G401 (cell line): ENCODE data around the gene RPS18. TPM values are rescaled to one million over a fixed set of nuclear protein-coding genes. Genes with fewer than 3 reads are reported as not detected.
A peak's percentile ranks its signal among the peaks of the same experiment; 100 is the strongest.
"Not testable (repeated sequence)": the region's sequence is repeated elsewhere in the genome, so short reads cannot be mapped to it uniquely, and the experiment has no call there.

Source experiments
- DNase-seq: peaks from one replicate; pipeline ENCODE4 v3.0.0-alpha.2; 2015; ENCODE audit warnings: low spot score
- in situ Hi-C: cut with HindIII; loops from 2 replicates; pipeline ENCODE4 v1.10.0; 2016; ENCODE audit warnings: low sequenced_read_pairs, mixed read lengths
- total RNA-seq: library from RNA; depleted of rRNA; stranded (reverse); fragments of >200 nt; shearing (Covaris generic); gene quantifications from 2 replicates; pipeline ENCODE4 v1.2.3, GENCODE V29; 2014; rRNA removed

Gene RPS18
- total RNA-seq = 3,510 and 5,097 TPM in 2 replicates

- in situ Hi-C loops = no loop called here
- DNase-seq = peak; percentile 100
Measured at GRCh38 chr6:33271468-33272274, at the start of gene RPS18, which contains the start of gene VPS52. Gene RPS18, plus strand, starts transcription at chr6:33272075. Its CDS starts 45 bp downstream, at chr6:33272120. Gene VPS52, minus strand, starts transcription at chr6:33271876. Its CDS starts 201 bp downstream, at chr6:33271675.

GRCh38 chr6:33226503-33227120 is 45.3 kb upstream of the RPS18 start:
- in situ Hi-C loops, DNase-seq: not testable (repeated sequence)

GRCh38 chr6:33235221-33235634 is 36.6 kb upstream of the RPS18 start:
- in situ Hi-C loops = no loop called here

DNA sequence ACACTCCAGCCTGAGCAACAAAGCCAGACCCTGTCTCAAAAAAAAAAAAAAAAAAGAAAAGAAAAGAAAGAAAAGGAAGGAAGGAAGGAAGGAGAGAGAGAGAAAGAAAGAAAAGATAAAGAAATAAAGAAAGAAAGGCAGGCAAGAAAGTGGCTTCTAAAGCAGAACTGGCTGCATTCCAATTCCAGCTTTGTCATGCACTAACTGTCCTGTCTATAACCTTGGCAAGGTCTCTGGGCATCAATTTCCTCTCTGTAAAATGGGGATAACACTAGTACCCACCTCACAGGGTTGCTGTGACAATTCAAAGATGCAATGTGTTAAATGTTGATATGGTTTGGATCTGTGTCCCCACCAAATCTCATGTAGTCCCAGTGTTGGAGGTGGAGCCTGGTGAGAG is 35.5 kb upstream of the RPS18 start:
- in situ Hi-C loops = no loop called here
- DNase-seq = no peak

More at GRCh38 chr6:33235221-33235634, 36.6 kb upstream of the RPS18 start:
- DNase-seq = no peak

DNA sequence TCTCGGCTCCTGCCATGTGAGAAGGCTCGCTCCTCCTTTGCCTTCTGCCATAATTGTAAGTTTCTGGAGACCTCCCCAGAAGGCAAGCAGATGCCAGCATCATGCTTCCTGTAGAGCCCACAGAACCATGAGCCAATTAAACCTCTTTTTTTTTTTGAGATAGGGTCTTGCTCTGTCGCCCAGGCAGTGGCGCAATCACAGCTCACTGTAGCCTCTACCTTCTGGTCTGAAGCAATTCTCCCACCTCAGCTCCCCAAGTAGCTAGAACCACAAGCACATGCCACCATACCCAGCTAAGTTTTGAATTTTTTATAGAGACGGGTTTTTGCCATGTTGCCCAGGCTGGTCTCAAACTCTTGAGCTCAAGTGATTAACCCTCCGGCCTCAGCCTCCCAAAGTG is 35.0 kb upstream of the RPS18 start:
- no peak for DNase-seq
- in situ Hi-C loops = no loop called here

DNA sequence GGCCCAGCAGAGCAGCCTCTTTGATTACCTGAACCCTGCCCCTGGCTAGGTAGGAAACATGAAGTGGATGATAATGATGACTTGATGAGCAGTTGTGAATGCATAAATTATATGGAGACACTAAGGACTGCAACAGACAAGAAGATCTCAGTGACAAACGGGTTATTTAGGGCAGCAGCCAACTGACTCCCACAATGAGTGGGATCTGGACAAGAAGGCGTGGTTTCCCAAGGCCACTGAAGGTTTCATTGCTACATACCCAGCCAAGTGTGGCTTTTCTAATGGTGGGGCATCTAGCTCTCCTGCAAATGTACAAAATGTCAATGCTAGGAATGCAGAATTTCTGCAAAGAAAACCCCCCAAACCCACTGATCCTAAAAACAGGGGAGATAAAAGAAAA is 34.1 kb upstream of the RPS18 start:
- in situ Hi-C loops = no loop called here

DNA sequence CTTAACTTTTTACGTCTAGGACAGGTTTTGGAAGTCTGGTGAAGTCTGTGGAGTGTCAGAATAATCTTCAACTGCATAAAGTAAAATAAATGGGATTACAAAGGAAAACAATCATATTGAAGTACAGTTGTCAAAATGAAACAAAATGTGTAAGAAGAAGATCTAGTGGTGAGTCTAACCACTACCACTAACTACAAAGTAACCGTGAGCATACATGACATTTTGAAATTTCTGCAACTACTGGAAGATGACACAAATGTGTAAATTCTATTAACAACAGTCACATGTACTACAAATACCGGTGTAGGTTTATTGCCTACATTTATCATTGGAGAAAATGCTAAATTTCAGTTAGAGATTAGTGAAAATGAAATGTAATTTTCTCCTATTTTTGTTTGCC is 29.9 kb upstream of the RPS18 start:
- in situ Hi-C loops = no loop called here

More for the DNA sequence above, 34.1 kb upstream of the RPS18 start:
- DNase-seq = no peak

DNA sequence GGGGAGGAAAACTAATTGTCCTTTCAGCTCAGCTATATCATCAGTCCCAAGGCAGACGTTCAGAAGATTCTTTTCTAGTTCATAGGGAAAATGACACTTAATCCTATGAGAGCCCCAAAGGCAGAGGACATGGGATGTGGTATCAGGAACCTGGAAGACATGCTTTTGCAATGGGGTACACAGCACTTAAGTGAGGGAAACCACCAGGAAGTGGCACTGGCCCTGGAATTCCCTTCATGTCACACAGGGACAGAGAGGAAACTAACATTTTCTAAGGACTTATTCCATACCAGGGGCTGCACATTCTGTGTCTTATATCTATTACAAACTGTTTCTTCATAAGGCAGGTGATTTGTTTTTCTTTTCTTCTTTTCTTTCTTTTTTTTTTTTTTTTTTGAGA is 28.4 kb upstream of the RPS18 start:
- in situ Hi-C loops = no loop called here
- no peak for DNase-seq

More for the DNA sequence above, 29.9 kb upstream of the RPS18 start:
- DNase-seq = no peak

DNA sequence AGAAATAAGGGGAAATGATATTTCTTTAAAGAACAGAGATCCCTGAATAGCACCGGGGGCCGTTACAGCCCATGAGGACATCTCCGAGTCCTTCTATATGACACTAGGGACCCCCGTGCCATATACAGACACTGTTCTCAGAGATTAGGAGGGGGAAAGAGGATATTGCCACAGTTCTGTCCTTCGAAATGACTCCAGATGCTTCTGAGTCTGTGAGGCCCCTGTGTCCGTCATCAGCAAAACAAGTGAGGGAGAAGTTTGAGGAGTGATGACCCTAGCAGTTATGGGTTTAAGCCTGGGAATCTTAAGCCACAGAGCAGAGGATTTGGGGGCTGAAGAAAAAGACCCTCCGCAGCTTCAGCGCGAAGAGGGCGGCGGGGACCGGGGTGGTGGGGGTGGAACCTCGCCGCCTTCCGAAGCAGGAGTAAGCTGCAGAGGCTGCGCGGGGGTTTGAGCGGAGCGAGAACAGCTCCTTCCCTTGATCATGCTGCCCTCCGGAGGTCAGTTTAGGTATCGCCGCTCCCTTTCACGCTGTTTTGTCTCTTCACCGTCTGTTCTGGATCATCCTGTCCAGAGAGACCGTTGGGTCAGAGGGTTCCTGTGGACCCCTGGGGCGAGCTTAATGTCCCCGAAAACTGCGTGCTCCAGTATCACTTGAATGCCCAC is 23.8 kb upstream of the RPS18 start:
- peak; percentile 91 for DNase-seq
- in situ Hi-C loops = no loop called here

DNA sequence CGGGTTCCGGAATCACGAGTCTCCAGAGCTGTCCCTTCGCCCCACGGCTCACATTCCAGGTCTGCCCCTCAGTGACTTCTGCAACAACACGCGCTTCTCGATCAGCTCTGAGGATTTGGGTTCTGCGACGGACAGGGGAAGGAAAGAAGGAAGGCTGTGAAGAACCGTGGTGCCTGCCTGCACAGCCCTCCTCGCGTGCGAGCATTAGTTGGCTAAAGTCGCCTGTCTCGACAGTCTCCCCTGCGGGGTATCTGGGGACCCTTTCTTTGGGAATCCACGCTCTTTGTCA is 23.3 kb upstream of the RPS18 start:
- in situ Hi-C loops = no loop called here
- no peak for DNase-seq

- in situ Hi-C loops = no loop called here
- DNase-seq = peak; percentile 100
Measured at GRCh38 chr6:33248932-33249731, 22.7 kb upstream of the RPS18 start.

DNA sequence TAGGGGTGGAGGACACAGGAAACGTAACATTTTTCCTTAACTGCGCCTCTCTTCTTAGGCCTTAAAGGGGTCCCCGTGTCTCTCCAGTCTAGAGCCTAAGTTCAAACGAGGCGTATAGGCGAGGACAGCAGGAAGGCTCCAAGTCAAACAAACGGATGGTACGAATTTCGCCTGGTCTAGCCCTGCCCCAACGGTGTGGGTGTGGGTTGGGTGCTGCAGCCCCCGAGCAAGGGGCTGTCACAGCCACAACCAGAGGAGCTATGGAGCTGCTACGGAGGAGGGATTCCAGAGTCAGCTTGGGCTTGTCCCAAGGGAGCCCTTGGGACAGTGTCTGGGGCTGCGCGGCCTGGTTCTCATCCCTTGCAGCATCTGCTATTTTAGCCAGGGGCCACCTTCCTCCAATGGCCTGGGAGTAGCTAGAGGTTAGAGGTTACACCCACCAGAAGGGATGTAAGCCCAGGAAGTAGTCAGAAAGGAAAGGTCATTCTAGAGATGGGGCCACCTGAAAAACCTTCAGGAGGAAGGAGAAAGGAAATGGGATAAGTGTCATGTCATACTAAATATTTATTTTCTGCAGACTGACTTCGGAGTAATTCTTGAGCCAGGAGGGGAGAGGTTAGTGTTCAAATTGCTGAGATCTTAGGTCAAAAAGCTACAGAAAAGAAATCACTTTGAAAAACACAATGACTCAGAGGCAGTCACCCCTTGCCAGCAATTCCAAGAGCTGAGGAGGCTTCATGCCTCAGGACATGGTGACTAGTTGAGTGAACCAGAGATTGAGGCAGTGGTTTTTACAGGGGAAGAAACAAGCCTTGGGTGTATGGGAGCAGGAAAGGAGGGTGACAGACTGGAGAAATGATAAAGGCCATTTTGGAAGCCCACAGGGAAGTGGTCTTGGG is 21.9 kb upstream of the RPS18 start:
- in situ Hi-C loops = no loop called here
- no peak for DNase-seq

GRCh38 chr6:33250731-33251130 is 21.1 kb upstream of the RPS18 start:
- in situ Hi-C loops = no loop called here

DNA sequence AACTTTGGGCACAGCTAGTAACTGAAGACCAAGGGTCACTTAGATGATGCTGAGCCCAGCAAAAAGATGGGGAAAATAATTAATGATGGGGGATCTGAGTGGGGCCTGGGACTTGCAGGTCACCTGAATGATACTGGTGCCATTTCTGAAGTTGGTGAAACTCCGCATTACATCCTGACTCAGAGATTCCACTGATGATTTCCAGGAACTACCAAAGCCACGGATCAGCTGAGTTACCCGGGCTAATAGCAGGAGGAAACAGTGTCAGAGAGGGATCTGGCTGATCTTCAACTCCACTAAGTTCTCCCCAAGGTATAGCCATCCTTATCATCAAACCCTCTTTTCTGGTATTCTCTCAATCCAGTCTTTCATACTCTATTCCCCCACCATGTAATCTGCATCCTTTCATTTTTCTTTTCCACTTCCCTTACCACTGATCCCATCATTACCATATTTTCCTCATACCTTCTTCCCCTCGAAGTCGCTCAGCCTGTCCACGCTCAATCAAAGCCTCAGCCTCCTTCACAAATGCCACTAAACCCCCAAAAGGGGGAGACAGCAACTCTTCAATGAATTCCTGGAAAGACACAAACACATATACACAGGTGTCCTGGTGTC is 20.4 kb upstream of the RPS18 start:
- in situ Hi-C loops = no loop called here
- no peak for DNase-seq

More at GRCh38 chr6:33250731-33251130, 21.1 kb upstream of the RPS18 start:
- no peak for DNase-seq

DNA sequence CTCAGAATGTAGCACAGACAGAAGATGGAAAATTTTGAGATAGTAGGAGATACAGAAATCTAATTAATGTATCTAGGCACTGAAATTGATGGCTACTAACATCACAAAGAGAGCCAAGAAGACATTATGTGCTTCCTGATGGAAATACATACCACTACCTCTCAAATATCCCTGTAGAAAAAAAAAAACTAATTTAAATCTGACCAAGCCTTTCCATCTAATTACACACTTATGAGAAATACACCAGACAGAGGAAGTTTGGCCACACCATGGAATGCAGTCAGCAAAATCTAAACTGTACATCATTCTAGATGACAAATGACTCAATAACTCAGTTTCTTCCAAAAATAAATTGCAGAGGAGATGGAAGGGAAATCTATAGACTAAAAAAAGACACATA is 19.1 kb upstream of the RPS18 start:
- no peak for DNase-seq
- in situ Hi-C loops = no loop called here

DNA sequence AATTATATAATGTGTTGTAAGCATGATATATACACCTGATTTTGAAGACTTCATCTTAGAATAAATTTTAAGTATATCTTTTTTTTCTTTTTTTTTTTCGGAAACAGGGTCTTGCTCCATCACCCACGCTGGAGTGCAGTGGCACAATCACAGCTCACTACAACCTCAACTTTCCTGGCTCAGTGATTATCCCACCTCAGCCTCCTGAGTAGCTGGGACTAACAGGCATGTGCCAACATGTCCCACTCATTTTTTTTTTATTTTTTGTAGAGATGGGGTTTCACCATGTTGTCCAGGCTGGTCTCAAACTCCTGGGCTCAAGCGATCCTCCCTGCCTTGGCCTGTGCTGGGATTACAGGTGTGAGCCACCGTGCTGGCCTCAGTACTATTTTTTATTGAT is 17.3 kb upstream of the RPS18 start:
- DNase-seq = no peak
- in situ Hi-C loops = no loop called here

DNA sequence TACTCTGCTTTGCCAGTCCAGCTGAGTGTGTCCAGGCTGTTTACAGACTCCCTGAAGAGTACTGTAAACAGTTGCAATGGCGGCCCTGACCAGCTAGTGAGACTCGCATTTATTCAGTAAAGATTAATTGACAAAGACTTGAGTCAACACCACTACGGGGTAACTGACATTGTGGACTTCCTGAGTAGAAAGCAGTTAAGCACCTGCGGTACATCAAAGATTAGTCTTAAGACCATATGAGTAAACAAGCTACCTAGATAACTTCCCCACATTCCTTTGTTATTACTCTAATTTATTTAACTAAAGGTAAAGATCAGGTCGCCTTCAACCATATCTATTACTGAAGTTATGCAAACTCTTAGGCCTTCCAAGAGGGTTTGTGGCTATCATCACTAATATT is 12.8 kb upstream of the RPS18 start:
- in situ Hi-C loops = no loop called here
- DNase-seq = no peak

DNA sequence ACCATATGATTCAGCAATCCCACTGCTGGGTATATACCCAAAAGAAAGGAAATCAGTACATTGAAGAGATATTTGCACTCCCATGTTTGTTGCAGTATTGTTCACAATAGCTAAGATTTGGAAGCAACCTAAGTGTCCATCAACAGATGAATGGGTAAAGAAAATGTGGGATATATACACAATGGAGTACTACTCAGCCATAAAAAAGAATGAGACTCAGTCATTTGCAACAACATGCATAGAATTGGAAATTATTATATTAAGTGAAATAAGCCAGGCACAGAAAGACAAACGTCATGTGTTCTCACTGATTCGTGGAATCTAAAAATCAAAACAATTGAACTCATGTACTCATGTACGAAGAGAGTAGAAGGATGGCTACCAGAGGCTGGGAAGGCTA is 9.4 kb upstream of the RPS18 start:
- DNase-seq, in situ Hi-C loops: not testable (repeated sequence)
